BE2C (cell line): Measurements from ENCODE around the gene NUP43. TPM values are rescaled to one million over a fixed set of nuclear protein-coding genes. Genes with fewer than 3 reads are reported as not detected.

ENCODE experiments used
- DNase-seq: peaks from one replicate; pipeline ENCODE4 v3.0.0-alpha.2; 2020
- H3K27me3 ChIP-seq: fragments of 250-450 bp; sonication (Bioruptor Pico); 2 replicates; pipeline ENCODE4 v1.5.1; 2020; ENCODE audit warnings: mild to moderate bottlenecking
- H3K36me3 ChIP-seq: fragments of 250-450 bp; sonication (Bioruptor Pico); 2 replicates; pipeline ENCODE4 v1.5.1; 2020; ENCODE audit warnings: mild to moderate bottlenecking
- H3K4me1 ChIP-seq: fragments of 250-450 bp; sonication (Bioruptor Pico); 2 replicates; pipeline ENCODE4 v1.5.1; 2020
- H3K4me3 ChIP-seq: 2 replicates; pipeline ENCODE4 v1.5.1; 2011; ENCODE audit warnings: low read depth, low read length
- H3K9me3 ChIP-seq: fragments of 250-450 bp; sonication (Bioruptor Pico); 2 replicates; pipeline ENCODE4 v1.5.1; 2020
- CTCF ChIP-seq: IDR thresholded peaks from 2 replicates; pipeline ENCODE4 v1.5.1; 2012; ENCODE audit warnings: mild to moderate bottlenecking, low read depth, low read length
- polyA plus RNA-seq: library from polyadenylated mRNA; unstranded; fragments of >200 nt; gene quantifications from one replicate; pipeline ENCODE4 v1.2.1, GENCODE V29; 2012; ENCODE audit warnings: low read depth, missing spikeins; ENCODE audit not compliant: insufficient read length, insufficient read depth

NUP43 gene
- 23.4 TPM for polyA plus RNA-seq

- no peaks in the 10 kb centered on the region for H3K4me1 ChIP-seq
- H3K27me3 ChIP-seq = no peaks in the 10 kb centered on the region
- peaks cover 19% of the 10 kb centered on the region for H3K36me3 ChIP-seq
- DNase-seq = peak; percentile 94
- no peaks in the 10 kb centered on the region for H3K9me3 ChIP-seq
- H3K4me3 ChIP-seq = peak within 1 kb of the TSS; percentile 94
- TF ChIP-seq CTCF = peak; percentile 45
These were observed at the start of gene NUP43 for GRCh38 chr6:149746147-149746946. Gene NUP43, minus strand, starts transcription at chr6:149746529. Its CDS starts 34 bp downstream, at chr6:149746495.

GRCh38 chr6:149783551-149783950, 37.2 kb upstream of the NUP43 start:
- Histone ChIP-seq H3K27me3 (no peaks in the 10 kb centered on the region), H3K36me3 (peaks cover 27% of the 10 kb centered on the region), H3K4me1 (no peaks in the 10 kb centered on the region)

GRCh38 chr6:149782337-149782736, 36.0 kb upstream of the NUP43 start:
- no peak for TF ChIP-seq CTCF
- H3K9me3 ChIP-seq = no peaks in the 10 kb centered on the region
- H3K4me1 ChIP-seq = no peaks in the 10 kb centered on the region
- peaks cover 32% of the 10 kb centered on the region for H3K36me3 ChIP-seq
- no peak for DNase-seq
- H3K27me3 ChIP-seq = no peaks in the 10 kb centered on the region
- no peak overlapping the region for H3K4me3 ChIP-seq

More at GRCh38 chr6:149783551-149783950, 37.2 kb upstream of the NUP43 start:
- no peak for DNase-seq
- Histone ChIP-seq H3K9me3 (no peaks in the 10 kb centered on the region), H3K4me3 (no peak overlapping the region)
- no peak for TF ChIP-seq CTCF

- no peak overlapping the region for H3K4me3 ChIP-seq
- no peak for DNase-seq
- no peaks in the 10 kb centered on the region for H3K4me1 ChIP-seq
- peaks cover 37% of the 10 kb centered on the region for H3K36me3 ChIP-seq
- no peaks in the 10 kb centered on the region for H3K9me3 ChIP-seq
- no peak for TF ChIP-seq CTCF
- H3K27me3 ChIP-seq = no peaks in the 10 kb centered on the region
These were observed 35.4 kb upstream of the NUP43 start for GRCh38 chr6:149781715-149782114.

- DNase-seq = no peak
- TF ChIP-seq CTCF = no peak
- no peaks in the 10 kb centered on the region for H3K27me3 ChIP-seq
- H3K4me3 ChIP-seq = no peak overlapping the region
- H3K9me3 ChIP-seq = no peaks in the 10 kb centered on the region
- peaks cover 47% of the 10 kb centered on the region for H3K36me3 ChIP-seq
- H3K4me1 ChIP-seq = no peaks in the 10 kb centered on the region
These were observed 33.3 kb upstream of the NUP43 start for GRCh38 chr6:149779644-149779963.

- no peak for TF ChIP-seq CTCF
- DNase-seq = no peak
- Histone ChIP-seq H3K27me3 (no peaks in the 10 kb centered on the region), H3K36me3 (peaks cover 46% of the 10 kb centered on the region), H3K4me1 (no peaks in the 10 kb centered on the region), H3K4me3 (no peak overlapping the region), H3K9me3 (no peaks in the 10 kb centered on the region)
These were observed 31.3 kb upstream of the NUP43 start for GRCh38 chr6:149777624-149778023.
